K562 (cell line): ENCODE data around the gene TMEM273. TPM values are rescaled to one million over a fixed set of nuclear protein-coding genes. Genes with fewer than 3 reads are reported as not detected.

Source experiments
- CHD2 ChIP-seq: IDR thresholded peaks from 2 replicates; pipeline ENCODE4 v1.6.1; 2011; ENCODE audit warnings: low read depth, low read length
- DACH1 ChIP-seq: fragments of 450-650 bp; IDR thresholded peaks from 2 replicates; pipeline ENCODE4 v1.6.1; 2018; ENCODE audit not compliant: partially characterized antibody
- EGR1 ChIP-seq: fragments of 450-650 bp; conservative IDR thresholded peaks from 2 replicates; pipeline ENCODE4 v1.6.1; 2017; ENCODE audit warnings: mild to moderate bottlenecking
- FOXJ3 ChIP-seq: sonication (generic); formaldehyde crosslinking; IDR thresholded peaks from 2 replicates; pipeline ENCODE4 v1.4.0; 2020; ENCODE audit warnings: mild to moderate bottlenecking, missing genetic modification reagents
- GABPB1 ChIP-seq: sonication (generic); formaldehyde crosslinking; IDR thresholded peaks from 2 replicates; pipeline ENCODE4 v1.8.0; 2022; ENCODE audit warnings: mild to moderate bottlenecking, missing genetic modification reagents
- HNRNPH1 ChIP-seq: fragments of 200-400 bp; formaldehyde crosslinking; optimal IDR thresholded peaks from 2 replicates; pipeline ENCODE3; 2017; ENCODE audit warnings: low read depth, mild to moderate bottlenecking, low read length, moderate library complexity
- IRF2 ChIP-seq: sonication (generic); formaldehyde crosslinking; IDR thresholded peaks from 2 replicates; pipeline ENCODE4 v1.8.1; 2022; ENCODE audit warnings: mild to moderate bottlenecking, missing genetic modification reagents
- NFIC ChIP-seq: fragments of 450-650 bp; IDR thresholded peaks from 2 replicates; pipeline ENCODE4 v1.6.1; 2017; ENCODE audit warnings: mild to moderate bottlenecking, inconsistent platforms
- SAFB ChIP-seq: fragments of 200-400 bp; formaldehyde crosslinking; IDR thresholded peaks from 2 replicates; pipeline ENCODE4 v1.6.1; 2017; ENCODE audit warnings: low read depth, low read length, borderline replicate concordance
- TCF3 ChIP-seq: sonication (generic); formaldehyde crosslinking; IDR thresholded peaks from 2 replicates; pipeline ENCODE4 v1.4.0; 2020; ENCODE audit warnings: mild to moderate bottlenecking, missing genetic modification reagents
- THRAP3 ChIP-seq: fragments of 450-650 bp; IDR thresholded peaks from 2 replicates; pipeline ENCODE4 v1.6.1; 2016; ENCODE audit warnings: mild to moderate bottlenecking, inconsistent platforms, borderline replicate concordance
- ZBTB9 ChIP-seq: fragments of 450-650 bp; formaldehyde crosslinking; IDR thresholded peaks from 2 replicates; pipeline ENCODE4 v1.4.0; 2020; ENCODE audit warnings: mild to moderate bottlenecking, moderate library complexity
- ZFP1 ChIP-seq: fragments of 450-650 bp; formaldehyde crosslinking; IDR thresholded peaks from 2 replicates; pipeline ENCODE4 v1.4.0; 2020; ENCODE audit warnings: mild to moderate bottlenecking, mixed read lengths
- ZNF12 ChIP-seq: sonication (generic); formaldehyde crosslinking; IDR thresholded peaks from 2 replicates; pipeline ENCODE4 v1.4.0; 2020; ENCODE audit warnings: mild to moderate bottlenecking, missing genetic modification reagents
- ZNF318 ChIP-seq, 2 experiments: fragments of 450-650 bp; IDR thresholded peaks; 2 replicates each; pipeline ENCODE4 v1.6.1; 2016; ENCODE audit warnings: mild to moderate bottlenecking in 2 of 2, borderline replicate concordance in 1 of 2, low read depth in 1 of 2, moderate library complexity in 1 of 2
- ZNF639 ChIP-seq, 2 experiments: fragments of 200-800 bp in 1 of 2; sonication (Bioruptor generic) in 1 of 2; sonication (generic) in 1 of 2; formaldehyde crosslinking in 1 of 2; IDR thresholded peaks in 1 of 2; conservative IDR thresholded peaks in 1 of 2; 2 replicates each; pipeline versions ENCODE4 v1.5.0 to v1.6.1; 2016 to 2020; ENCODE audit warnings: missing compliant biosample characterization in 1 of 2, missing genetic modification characterization in 1 of 2, missing genetic modification reagents in 1 of 2
- ZNF668 ChIP-seq: fragments of 250-450 bp; sonication (Bioruptor Pico); IDR thresholded peaks from 2 replicates; pipeline ENCODE4 v1.8.0; 2022; ENCODE audit warnings: mild to moderate bottlenecking, inconsistent platforms
- ZNF75A ChIP-seq: fragments of 450-650 bp; formaldehyde crosslinking; IDR thresholded peaks from 2 replicates; pipeline ENCODE4 v1.4.0; 2020; ENCODE audit warnings: mild to moderate bottlenecking
- polyA plus RNA-seq, 8 experiments: library from polyadenylated mRNA; depleted of rRNA in 4 of 8; stranded (reverse) in 5 of 8; unstranded in 3 of 8; fragments of >200 nt; fragmentation: Nextera tagmentation in 2 of 8; fragmentation: Illumina TruSeq in 1 of 8; extraction: Ambion mirVana in 2 of 8; extraction: Trizol in 1 of 8; gene quantifications; 2 replicates each; pipeline versions ENCODE4 v1.2.1 to v1.2.3, GENCODE V29; 2011 to 2014; ENCODE audit warnings: inconsistent platforms in 1 of 8, missing spikeins in 1 of 8
- total RNA-seq, 7 experiments: library from RNA; depleted of rRNA in 6 of 7; stranded (reverse); fragments of >200 nt in 6 of 7; fragmentation: Illumina TruSeq in 2 of 7; extraction: Trizol in 2 of 7; gene quantifications; 2 replicates each; pipeline versions ENCODE4 v1.2.1 to v1.2.3, GENCODE V29; 2011 to 2021; ENCODE audit warnings: low replicate concordance in 1 of 7

The TMEM273 gene
- total and polyA plus RNA-seq, 9 of the 15 experiments (the other 6 are each of a cell fraction or from before 2014, with no cell fraction given), result 39.2 to 131 (median 95.6) TPM

- TF ChIP-seq ZNF318 (IDR thresholded peaks at IDR 0.05; ENCODE audit: borderline replicate concordance in 1 of 2, low read depth in 1 of 2) (no peak), CHD2 (no peak), ZNF12 (CRISPR knock-in tag) (0 out of 2 replicates have a peak, but pooled peaks have one; percentile 22), NFIC (peak; percentile 66), ZBTB9 (CRISPR knock-in tag) (peak; percentile 74; the same call in 1 of the 2 replicates), SAFB (no peak), DACH1 (peak; percentile 60), ZNF668 (no peak; the same call in 1 of the 2 replicates), TCF3 (CRISPR knock-in tag) (peak; percentile 77), THRAP3 (no peak), FOXJ3 (no peak), ZNF639 (CRISPR knock-in tag; conservative IDR thresholded peaks at IDR 0.05 in 1 of 2, IDR thresholded peaks at IDR 0.05 in 1 of 2) (no peak; a peak in 2 of 4 replicates), HNRNPH1 (no peak), GABPB1 (no peak), IRF2 (CRISPR knock-in tag) (no peak), ZFP1 (CRISPR knock-in tag) (no peak), EGR1 (peak; percentile 94), ZNF75A (CRISPR knock-in tag) (no peak)
These were observed 22.2 kb downstream of the TMEM273 start (continued) for GRCh38 chr10:49165821-49166483.
